ENCODE data around the gene ILRUN.

- TF ChIP-seq CTCF (IDR thresholded peaks at IDR 0.05; ENCODE audit: low read depth, low read length, poor library complexity, severe bottlenecking) = no peak
- TF ChIP-seq EZH2phosphoT487 (IDR thresholded peaks at IDR 0.05; ENCODE audit: borderline replicate concordance, low read length) = no peak
These were observed 20.9 kb upstream of the ILRUN start for GRCh38 chr6:34717466-34717865.
